Measurements from ENCODE around the gene EPHA5. TPM values are rescaled to one million over a fixed set of nuclear protein-coding genes. Genes with fewer than 3 reads are reported as not detected.

Gene EPHA5
- total RNA-seq, 1 donor = 0.72 TPM

DNA sequence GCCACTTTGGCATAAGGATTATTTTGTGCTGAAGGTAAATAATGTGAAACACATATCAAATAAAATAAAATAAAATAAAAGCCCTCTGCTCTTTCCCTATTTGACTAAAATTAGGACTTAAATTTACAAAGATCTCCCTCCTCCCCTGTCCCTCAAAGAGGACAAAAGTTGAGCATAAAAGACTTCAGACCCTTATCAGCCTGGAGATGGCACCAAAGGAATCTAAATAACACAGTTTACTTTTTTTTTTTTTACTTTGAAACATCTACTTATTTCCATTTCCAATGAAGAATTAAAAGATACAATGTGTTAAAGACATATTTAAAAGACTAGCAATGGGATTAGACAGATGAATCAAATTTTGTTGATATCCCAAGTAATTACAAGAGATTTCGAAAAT is 89.7 kb downstream of the EPHA5 start:
- no peaks in the 10 kb centered on the region for H3K79me2 ChIP-seq (ENCODE audit: insufficient read depth, low read length)
- DNase-seq (ENCODE audit: insufficient read length, low spot score, missing footprints) = no peak

DNA sequence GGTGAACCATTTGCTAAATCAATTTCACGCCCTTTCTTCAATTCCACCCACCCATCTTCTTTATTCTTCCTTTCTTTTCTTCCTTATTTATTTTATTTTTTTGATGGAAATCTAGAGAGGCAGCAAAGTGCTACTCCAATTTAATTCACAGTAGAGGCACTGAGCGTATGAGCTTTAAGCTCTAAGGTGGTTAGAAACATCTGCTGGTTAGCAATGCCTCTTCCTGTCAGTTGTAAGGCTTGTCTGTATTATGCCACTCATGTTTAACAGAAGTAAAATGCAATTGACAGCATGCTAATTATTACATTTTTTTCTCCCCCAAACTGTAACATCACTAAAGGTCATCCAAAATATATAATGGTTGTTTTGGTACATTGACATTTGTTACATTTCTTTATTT is 103.8 kb downstream of the EPHA5 start:
- H4K20me1 ChIP-seq (ENCODE audit: insufficient read depth, low read length) = no peaks in the 10 kb centered on the region

More for the DNA sequence above, 89.7 kb downstream of the EPHA5 start:
- Histone ChIP-seq H3K4me2 (ENCODE audit: insufficient read depth, low read length) (no peak overlapping the region), H3K4me3 (ENCODE audit: insufficient read depth, low read length) (no peak overlapping the region), H3K27me3 (ENCODE audit: insufficient read depth, low read length) (no peaks in the 10 kb centered on the region), H3K9me3 (ENCODE audit: low read depth, low read length) (no peaks in the 10 kb centered on the region), H3K4me1 (ENCODE audit: insufficient read depth, low read length) (no peaks in the 10 kb centered on the region), H2AFZ (ENCODE audit: low read length) (no peak overlapping the region), H3K27ac (ENCODE audit: low read depth, low read length) (no peak overlapping the region), H4K20me1 (ENCODE audit: insufficient read depth, low read length) (no peaks in the 10 kb centered on the region), H3K36me3 (ENCODE audit: insufficient read depth, low read length) (no peaks in the 10 kb centered on the region)
- TF ChIP-seq, protein P1, sequence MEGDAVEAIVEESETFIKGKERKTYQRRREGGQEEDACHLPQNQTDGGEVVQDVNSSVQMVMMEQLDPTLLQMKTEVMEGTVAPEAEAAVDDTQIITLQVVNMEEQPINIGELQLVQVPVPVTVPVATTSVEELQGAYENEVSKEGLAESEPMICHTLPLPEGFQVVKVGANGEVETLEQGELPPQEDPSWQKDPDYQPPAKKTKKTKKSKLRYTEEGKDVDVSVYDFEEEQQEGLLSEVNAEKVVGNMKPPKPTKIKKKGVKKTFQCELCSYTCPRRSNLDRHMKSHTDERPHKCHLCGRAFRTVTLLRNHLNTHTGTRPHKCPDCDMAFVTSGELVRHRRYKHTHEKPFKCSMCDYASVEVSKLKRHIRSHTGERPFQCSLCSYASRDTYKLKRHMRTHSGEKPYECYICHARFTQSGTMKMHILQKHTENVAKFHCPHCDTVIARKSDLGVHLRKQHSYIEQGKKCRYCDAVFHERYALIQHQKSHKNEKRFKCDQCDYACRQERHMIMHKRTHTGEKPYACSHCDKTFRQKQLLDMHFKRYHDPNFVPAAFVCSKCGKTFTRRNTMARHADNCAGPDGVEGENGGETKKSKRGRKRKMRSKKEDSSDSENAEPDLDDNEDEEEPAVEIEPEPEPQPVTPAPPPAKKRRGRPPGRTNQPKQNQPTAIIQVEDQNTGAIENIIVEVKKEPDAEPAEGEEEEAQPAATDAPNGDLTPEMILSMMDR (IDR thresholded peaks at IDR 0.05; ENCODE audit: extremely low read depth, low read depth, low read length) = no peak

DNA sequence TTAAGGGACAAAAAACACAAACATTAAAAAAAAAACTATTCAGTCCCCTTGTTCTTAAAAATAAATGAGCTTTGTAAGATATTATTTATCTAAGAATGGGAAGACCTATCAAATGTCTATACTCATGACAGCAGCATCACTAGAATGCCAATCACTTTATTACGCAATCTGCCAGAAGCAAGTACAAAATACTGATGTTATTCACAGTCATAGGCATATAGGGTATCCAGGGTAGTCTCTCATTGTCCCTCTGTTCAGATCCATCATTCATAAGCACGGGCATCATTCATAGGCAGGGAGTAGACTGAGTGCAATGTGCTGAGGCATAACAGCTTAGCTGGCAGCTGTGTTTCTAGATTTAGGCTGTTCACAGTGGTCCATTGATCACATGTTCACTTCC is 109.1 kb downstream of the EPHA5 start:
- no peak for DNase-seq (ENCODE audit: insufficient read length, low spot score, missing footprints)
- Histone ChIP-seq H4K20me1 (ENCODE audit: insufficient read depth, low read length) (no peaks in the 10 kb centered on the region), H3K4me3 (ENCODE audit: insufficient read depth, low read length) (no peak overlapping the region), H3K27me3 (ENCODE audit: insufficient read depth, low read length) (no peaks in the 10 kb centered on the region), H2AFZ (ENCODE audit: low read length) (no peak overlapping the region), H3K4me1 (ENCODE audit: insufficient read depth, low read length) (no peaks in the 10 kb centered on the region), H3K79me2 (ENCODE audit: insufficient read depth, low read length) (no peaks in the 10 kb centered on the region), H3K4me2 (ENCODE audit: insufficient read depth, low read length) (no peak overlapping the region), H3K27ac (ENCODE audit: low read depth, low read length) (no peak overlapping the region), H3K36me3 (ENCODE audit: insufficient read depth, low read length) (no peaks in the 10 kb centered on the region), H3K9me3 (ENCODE audit: low read depth, low read length) (no peaks in the 10 kb centered on the region)
- TF ChIP-seq, protein P1 (IDR thresholded peaks at IDR 0.05; ENCODE audit: extremely low read depth, low read depth, low read length) = no peak

More for the DNA sequence above, 103.8 kb downstream of the EPHA5 start:
- H3K4me1 ChIP-seq (ENCODE audit: insufficient read depth, low read length) = no peaks in the 10 kb centered on the region
- H3K79me2 ChIP-seq (ENCODE audit: insufficient read depth, low read length) = no peaks in the 10 kb centered on the region
- H2AFZ ChIP-seq (ENCODE audit: low read length) = no peak overlapping the region
- TF ChIP-seq, protein P1 (IDR thresholded peaks at IDR 0.05; ENCODE audit: extremely low read depth, low read depth, low read length) = no peak
- DNase-seq (ENCODE audit: insufficient read length, low spot score, missing footprints) = no peak
- H3K36me3 ChIP-seq (ENCODE audit: insufficient read depth, low read length) = no peaks in the 10 kb centered on the region
- no peak overlapping the region for H3K27ac ChIP-seq (ENCODE audit: low read depth, low read length)
- H3K4me3 ChIP-seq (ENCODE audit: insufficient read depth, low read length) = no peak overlapping the region
- H3K27me3 ChIP-seq (ENCODE audit: insufficient read depth, low read length) = no peaks in the 10 kb centered on the region
- no peaks in the 10 kb centered on the region for H3K9me3 ChIP-seq (ENCODE audit: low read depth, low read length)
- no peak overlapping the region for H3K4me2 ChIP-seq (ENCODE audit: insufficient read depth, low read length)

DNA sequence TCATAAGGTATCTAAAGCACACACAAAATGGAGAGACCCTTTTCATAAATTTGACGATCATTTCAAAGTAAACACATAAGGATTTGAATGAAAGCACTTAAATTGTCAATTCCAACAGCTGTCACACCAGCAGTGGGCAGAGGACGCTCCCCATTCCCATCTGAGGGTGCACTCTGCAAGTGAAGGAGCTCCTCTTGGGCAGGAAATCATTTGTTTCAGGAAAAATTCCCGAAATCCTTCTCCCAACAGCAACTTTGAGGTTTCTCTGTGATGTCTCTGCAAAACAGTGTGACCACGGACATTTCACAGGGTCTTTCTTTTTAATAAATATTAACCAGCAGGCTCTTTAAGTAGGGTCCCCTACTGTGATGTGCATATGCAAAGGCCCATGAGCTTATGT is 111.0 kb downstream of the EPHA5 start:
- no peak overlapping the region for H3K4me2 ChIP-seq (ENCODE audit: insufficient read depth, low read length)
- no peaks in the 10 kb centered on the region for H3K9me3 ChIP-seq (ENCODE audit: low read depth, low read length)
- H3K4me1 ChIP-seq (ENCODE audit: insufficient read depth, low read length) = no peaks in the 10 kb centered on the region
- no peaks in the 10 kb centered on the region for H4K20me1 ChIP-seq (ENCODE audit: insufficient read depth, low read length)
- no peak overlapping the region for H2AFZ ChIP-seq (ENCODE audit: low read length)
- H3K4me3 ChIP-seq (ENCODE audit: insufficient read depth, low read length) = no peak overlapping the region
- TF ChIP-seq, protein P1 (IDR thresholded peaks at IDR 0.05; ENCODE audit: extremely low read depth, low read depth, low read length) = no peak
- DNase-seq (ENCODE audit: insufficient read length, low spot score, missing footprints) = no peak
- H3K79me2 ChIP-seq (ENCODE audit: insufficient read depth, low read length) = no peaks in the 10 kb centered on the region
- H3K27ac ChIP-seq (ENCODE audit: low read depth, low read length) = no peak overlapping the region
- no peaks in the 10 kb centered on the region for H3K36me3 ChIP-seq (ENCODE audit: insufficient read depth, low read length)
- no peaks in the 10 kb centered on the region for H3K27me3 ChIP-seq (ENCODE audit: insufficient read depth, low read length)
